GM12864 (cell line): ENCODE data around the gene TSNAX.

ENCODE experiments used
- DNase-seq: peaks from one replicate; pipeline ENCODE4 v3.0.0-alpha.2; 2011; ENCODE audit warnings: low read depth
- H3K4me3 ChIP-seq: 2 replicates; pipeline ENCODE4 v1.5.1; 2011; ENCODE audit warnings: mild to moderate bottlenecking, low read depth, low read length, control low read depth
- CTCF ChIP-seq: IDR thresholded peaks from 2 replicates; pipeline ENCODE4 v1.5.1; 2011; ENCODE audit warnings: low read depth, mild to moderate bottlenecking, moderate library complexity, low read length, control low read depth, inconsistent platforms; ENCODE audit errors: missing control alignments

TSNAX gene

GRCh38 chr1:231576804-231577718 lies 48.6 kb downstream of the TSNAX start:
- DNase-seq: no peak
- H3K4me3 ChIP-seq: no peak overlapping the region
- TF ChIP-seq CTCF: no peak

GRCh38 chr1:231580874-231581273 lies 52.4 kb downstream of the TSNAX start:
- H3K4me3 ChIP-seq: no peak overlapping the region
- no peak for DNase-seq
- no peak for TF ChIP-seq CTCF

- no peak for TF ChIP-seq CTCF
- H3K4me3 ChIP-seq: no peak overlapping the region
- DNase-seq: no peak
Observed at GRCh38 chr1:231581859-231582258, 53.4 kb downstream of the TSNAX start.

GRCh38 chr1:231583376-231583775 lies 54.9 kb downstream of the TSNAX start:
- no peak for TF ChIP-seq CTCF
- DNase-seq: no peak
- H3K4me3 ChIP-seq: no peak overlapping the region

GRCh38 chr1:231584117-231584516 lies 55.6 kb downstream of the TSNAX start:
- no peak overlapping the region for H3K4me3 ChIP-seq
- DNase-seq: no peak
- no peak for TF ChIP-seq CTCF

GRCh38 chr1:231584921-231585320 lies 56.5 kb downstream of the TSNAX start:
- no peak for DNase-seq
- no peak for TF ChIP-seq CTCF
- H3K4me3 ChIP-seq: no peak overlapping the region
